Activated naive CD4-positive, alpha-beta T cell treated with Interleukin-2 at 50 U/mL for 16 hours (primary cell): ENCODE results near the gene MCHR2.
"Not testable (repeated sequence)": the region's sequence is repeated elsewhere in the genome, so short reads cannot be mapped to it uniquely, and the experiment has no call there.

ENCODE experiments used
- DNase-seq: peaks from one replicate; pipeline ENCODE4 v3.0.0-alpha.2; 2020

The MCHR2 gene, protein sequence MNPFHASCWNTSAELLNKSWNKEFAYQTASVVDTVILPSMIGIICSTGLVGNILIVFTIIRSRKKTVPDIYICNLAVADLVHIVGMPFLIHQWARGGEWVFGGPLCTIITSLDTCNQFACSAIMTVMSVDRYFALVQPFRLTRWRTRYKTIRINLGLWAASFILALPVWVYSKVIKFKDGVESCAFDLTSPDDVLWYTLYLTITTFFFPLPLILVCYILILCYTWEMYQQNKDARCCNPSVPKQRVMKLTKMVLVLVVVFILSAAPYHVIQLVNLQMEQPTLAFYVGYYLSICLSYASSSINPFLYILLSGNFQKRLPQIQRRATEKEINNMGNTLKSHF

DNA sequence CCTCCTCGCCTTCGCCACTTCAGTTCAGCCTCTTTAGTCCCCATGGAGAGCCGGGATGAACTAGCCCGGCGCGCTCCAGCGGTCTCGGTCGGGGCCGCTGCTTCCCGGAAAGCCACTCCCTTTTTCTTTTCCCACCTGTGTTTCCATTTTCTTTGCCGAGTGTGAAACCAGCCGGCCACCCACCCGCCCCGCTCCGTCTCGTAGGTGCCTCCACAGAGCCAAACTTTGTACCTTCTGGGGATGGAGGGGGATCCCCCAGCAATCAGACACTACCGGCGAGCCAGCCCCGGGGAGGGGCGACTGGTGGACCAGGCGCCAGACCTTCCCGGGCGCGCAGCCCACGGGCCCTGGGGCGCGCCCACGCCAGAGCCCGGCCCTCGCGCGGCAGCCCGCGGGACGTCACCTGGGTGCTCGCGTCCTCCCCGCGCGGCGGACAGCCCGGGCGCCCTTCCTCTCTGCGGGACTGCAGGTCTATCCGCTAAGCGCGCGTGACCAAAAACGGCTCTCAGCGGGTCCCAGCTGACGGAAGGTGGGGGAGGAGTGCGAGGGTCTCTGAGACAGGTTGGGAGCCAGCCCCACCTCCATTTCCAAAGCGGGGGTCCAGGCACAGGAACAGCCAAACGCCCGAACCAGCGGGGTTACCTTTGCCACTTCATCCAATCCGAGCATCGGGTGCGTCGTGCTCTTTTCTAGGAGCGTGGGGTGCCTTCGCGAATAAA, at the start of gene MCHR2:
TSS of gene MCHR2 (minus strand) at position 691 of the 719 bp plus-strand sequence. CDS start 38,076 bp downstream, outside the sequence.
- no peak for DNase-seq

- not testable (repeated sequence) for DNase-seq
Measured at GRCh38 chr6:100038546-100038945, 44.5 kb upstream of the MCHR2 start.

- DNase-seq = no peak
Measured at GRCh38 chr6:100035873-100036653, 42.0 kb upstream of the MCHR2 start.

- DNase-seq = no peak
Measured at GRCh38 chr6:100023798-100024197, 29.8 kb upstream of the MCHR2 start.

- DNase-seq = no peak
Measured at GRCh38 chr6:100022847-100023246, 28.8 kb upstream of the MCHR2 start.

DNA sequence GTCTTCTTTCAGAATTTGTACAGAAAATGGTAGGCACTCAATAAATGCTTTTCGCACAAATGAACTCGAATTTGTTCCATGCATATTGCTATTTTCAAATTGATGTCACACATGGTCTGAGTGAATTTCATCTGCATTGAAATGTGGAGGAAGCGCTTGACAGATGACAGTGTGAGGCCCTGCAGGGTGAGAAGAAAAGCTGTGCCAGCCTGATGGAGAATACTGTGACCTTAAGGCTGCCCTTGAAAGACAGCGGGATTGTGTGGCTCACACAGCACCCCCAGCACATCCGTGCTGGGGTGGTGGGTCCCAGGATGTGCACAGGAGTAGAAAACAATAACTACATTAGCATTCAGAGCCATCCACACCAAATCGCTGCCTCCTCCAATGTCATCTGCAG, 14.8 kb upstream of the MCHR2 start:
- no peak for DNase-seq

DNA sequence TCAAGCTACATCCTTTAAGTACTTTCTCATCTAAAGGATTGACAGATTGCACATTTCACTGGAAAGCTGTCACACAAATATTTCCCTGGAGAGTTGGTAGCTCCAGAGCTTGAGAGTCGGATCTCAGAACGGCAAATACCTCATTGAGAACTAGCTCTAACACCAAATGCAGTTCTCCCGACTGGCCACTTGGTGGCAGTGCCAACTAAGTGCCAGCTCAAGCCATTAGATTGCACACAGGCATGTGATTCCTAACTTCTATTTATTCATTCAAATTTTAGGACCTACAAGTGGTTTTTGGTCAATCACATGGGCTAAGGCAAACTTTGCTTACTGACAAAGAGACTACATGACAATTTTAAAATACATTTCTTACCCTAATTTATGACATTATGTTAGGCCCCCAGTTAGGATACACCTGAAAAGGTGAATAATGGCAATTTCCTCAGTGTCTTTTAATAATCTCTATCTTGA, 7.9 kb upstream of the MCHR2 start:
- peak; percentile 45 for DNase-seq

- no peak for DNase-seq
Measured at GRCh38 chr6:99997141-99997540, 3.1 kb upstream of the MCHR2 start.

DNA sequence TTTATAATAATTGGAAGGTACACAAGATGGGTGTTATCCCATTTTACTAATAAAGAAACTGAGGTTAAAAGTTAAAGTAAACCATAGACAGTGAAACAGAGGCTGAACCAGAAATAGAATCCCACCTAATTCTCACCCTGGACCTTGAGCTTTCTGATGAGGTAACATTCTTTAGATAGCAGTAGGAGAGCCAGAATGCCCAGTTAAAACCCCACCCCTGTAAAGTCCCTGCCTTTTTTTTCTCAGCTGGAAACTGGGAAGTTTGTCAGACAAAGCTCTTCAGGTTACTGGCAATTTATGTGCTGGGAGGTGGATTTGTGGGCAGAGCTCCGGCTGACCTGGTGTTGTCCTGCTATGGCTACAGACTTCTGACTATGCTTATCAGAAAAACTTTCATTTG, 1.9 kb upstream of the MCHR2 start:
- no peak for DNase-seq

- no peak for DNase-seq
Measured at GRCh38 chr6:99993146-99993532, 884 bp downstream of the MCHR2 start.

DNA sequence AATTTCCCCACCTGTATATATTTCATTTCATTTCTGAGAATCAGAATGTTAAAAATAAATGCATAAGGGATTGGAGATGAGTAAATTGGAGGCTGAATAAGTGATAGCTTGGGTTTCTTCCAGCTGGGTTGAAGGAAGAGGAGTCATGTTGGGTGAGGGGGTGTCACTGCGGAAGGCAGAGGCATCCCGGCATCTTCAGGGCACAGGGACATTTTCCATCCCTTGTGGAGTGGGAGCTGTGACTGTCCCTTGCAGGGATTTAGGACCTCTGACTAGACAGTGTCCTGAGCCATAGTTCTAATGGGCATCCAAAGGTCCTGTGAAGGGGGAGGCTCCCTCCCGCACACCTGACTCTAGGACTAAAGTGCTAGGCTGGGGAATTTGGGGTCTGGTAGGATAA, 2.1 kb downstream of the MCHR2 start:
- DNase-seq = no peak

DNA sequence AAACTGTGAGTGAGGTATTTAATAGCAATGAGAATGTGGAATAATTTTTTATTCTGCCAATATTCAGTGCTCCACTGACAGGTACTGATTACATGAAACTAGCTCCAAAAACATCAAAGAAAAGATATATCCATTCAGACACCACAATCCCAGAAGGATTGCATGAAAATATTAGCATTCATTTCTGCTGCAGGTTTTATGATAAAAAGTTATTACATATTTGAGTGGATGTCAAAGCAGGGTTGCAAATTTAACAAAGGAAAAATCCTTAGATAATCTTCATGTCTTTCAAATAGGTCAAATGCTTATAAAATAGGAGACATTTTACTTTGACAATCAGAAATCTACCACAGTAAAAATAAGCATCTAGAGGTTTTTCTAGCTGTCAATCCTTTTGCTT, 13.3 kb downstream of the MCHR2 start:
- no peak for DNase-seq

DNA sequence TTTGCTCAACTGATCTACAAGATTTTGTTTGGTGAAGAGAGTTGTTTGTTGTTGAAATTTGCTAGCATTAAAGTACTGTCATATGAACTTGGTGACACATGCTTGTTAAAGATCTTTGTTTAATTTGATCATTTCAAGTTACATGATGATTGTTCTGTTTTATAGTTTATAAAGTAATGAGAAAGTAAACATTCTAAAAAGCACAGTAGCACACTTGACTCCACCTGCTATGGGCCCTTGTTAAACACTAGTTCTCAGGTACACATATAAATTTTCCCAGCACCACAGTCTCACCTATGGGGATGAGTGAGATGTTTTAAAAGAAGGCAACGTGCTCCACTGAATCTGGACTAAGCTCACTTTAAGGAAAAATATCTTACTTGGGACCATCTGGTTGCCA, 14.1 kb downstream of the MCHR2 start:
- DNase-seq = no peak

DNA sequence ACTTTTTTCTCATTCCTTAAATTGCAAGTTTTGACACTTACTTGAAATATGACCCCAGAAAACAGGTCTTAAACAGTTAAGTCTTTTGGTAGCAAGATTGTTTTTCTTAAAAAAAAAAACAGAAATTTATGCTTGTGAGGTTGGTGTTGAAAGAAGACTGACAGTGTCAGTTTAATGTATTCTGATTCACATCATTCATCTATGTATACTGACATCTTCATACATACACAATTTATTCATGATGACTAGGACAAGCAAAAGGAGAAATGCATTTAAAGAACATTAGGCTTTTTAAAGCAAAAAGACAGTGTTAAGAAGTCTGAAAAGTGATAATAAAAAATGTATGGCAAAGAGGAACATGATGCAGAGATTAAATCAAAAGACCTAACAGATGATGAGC, 27.0 kb downstream of the MCHR2 start:
- DNase-seq = no peak

DNA sequence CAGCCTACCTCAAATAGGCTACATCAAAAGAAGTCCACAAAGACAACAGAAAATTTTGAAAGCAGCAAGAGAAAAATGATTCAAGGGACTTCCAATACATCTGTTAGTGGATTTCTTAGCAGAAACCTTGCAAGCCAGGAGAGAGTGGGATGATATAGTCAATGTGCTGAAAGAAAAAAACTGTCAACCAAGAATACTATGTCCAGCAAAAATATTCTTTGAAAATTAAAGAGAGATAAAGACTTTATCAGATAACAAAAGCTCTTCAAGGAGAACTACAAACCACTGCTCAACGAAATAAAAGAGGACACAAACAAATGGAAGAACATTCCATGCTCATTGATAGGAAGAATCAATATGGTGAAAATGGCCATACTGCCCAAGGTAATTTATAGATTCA, 34.0 kb downstream of the MCHR2 start:
- no peak for DNase-seq

DNA sequence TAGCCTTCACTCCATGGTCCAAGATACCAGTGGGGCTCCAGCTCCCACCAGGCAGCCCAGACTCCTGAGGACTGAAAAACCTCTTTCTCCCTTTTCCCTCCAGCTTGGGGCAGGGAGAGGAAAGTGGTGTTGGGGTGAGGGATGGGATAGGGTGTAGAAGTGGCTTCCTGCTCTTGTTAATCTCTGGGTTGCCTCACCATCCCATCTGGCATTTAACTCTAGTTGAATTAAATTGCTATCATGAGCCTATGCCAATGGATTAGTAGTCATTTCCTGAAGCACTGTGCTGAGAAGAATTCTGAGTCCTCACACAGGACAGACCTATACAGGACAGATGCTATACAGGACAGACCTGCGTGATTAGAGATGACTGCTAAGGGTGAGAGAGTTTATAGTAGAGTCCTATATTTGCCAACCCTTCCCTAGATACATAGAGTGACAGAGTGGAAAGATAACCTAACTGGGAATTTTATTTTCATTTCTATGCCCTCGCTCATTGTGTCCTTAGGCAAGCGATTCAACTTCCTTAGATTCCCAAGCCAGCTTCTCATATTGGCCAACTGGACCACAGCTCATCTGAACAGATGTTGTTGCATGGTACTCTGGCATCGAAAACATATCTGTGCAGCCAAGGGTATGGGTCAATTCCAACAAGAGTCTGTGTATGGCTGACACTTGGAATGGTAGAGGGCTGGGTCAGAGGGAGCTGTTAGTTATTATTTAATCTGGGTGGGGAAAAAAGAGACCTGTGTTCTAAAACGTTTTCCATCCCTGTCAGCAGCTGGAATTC, 42.8 kb downstream of the MCHR2 start:
- no peak for DNase-seq

- DNase-seq = no peak
Measured at GRCh38 chr6:99946005-99946404, 48.0 kb downstream of the MCHR2 start.

GRCh38 chr6:99943846-99944245, 50.2 kb downstream of the MCHR2 start:
- no peak for DNase-seq

GRCh38 chr6:99940582-99940981, 53.4 kb downstream of the MCHR2 start:
- DNase-seq = no peak

DNA sequence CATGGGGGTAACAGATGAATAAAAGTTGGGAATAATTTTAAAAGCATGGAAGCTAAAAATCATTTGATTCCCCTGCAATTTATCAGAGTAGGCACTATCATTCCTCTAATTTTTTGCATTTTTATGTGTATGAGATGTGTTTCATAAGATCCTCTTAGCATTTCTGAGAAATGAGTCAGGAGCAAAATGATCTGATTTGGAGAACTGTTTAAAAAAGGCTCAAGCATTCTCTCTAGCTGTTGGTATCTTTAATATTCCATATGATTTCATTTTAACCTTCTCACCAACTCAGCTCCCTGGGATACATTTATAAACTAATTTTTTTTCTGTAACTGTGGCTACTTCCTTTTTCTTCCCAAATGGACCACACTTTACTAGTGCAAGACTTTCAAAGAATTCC, 60.9 kb downstream of the MCHR2 start:
- DNase-seq = no peak

- DNase-seq = no peak
Measured at GRCh38 chr6:99912657-99913056, 81.4 kb downstream of the MCHR2 start.

DNA sequence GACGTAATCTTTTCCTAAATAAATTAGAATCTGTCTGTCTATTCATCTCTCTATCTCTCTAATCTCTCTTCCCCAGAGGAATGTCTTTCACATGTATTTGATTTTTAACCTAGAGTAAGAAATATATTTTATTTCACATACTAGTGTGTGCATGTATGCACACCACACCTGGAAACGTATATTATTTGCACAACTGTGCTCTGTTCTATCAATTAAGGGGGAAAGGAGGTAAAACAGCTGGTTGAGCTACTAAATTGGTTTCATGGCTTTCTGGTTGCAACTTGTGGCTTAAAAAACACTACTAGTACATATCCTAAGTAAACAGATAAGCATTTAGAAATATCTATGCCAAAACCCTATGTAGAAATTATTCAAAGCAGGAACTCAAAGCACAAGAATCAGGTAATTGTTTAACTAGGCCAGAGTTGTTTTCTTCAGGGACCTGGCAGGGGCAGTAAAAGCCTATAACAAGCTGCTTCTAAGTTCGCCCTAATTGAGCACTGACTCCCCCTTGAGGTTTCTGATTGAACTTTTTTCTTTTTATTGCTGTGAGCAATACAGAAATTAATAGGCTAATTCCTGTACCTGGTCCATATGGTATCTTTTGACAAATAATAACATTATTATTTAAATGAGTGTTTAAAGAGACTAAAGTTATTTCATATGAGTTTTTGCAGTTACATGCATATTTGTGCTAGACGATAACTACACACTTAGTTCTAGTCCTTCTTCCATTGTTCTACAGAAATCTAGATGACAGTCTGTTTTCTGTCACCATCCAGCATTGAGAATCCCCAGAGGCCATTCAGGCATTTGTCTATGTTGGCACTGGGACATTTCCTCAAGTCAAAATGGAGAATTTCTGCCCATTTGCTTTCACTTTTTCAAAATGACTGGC, 88.6 kb downstream of the MCHR2 start:
- no peak for DNase-seq
